Body of pancreas (tissue), 4 donors: ENCODE results near the gene FGF1.

Experiments
- POLR2A ChIP-seq, 3 donors: fragments of 450-650 bp; IDR thresholded peaks; one replicate each; pipeline ENCODE4 v1.6.1; 2016; ENCODE audit warnings: antibody characterized with exemption in 3 of 3, mild to moderate bottlenecking in 2 of 3
- TF ChIP-seq, protein P1 (sequence below), 7 experiments: fragments of 450-650 bp in 4 of 7; fragments of 200-600 bp in 3 of 7; sonication (generic) in 3 of 7; IDR thresholded peaks; one replicate each; pipeline ENCODE4 v1.5.1; 2016 to 2019; ENCODE audit warnings: antibody characterized with exemption in 7 of 7

DNA sequence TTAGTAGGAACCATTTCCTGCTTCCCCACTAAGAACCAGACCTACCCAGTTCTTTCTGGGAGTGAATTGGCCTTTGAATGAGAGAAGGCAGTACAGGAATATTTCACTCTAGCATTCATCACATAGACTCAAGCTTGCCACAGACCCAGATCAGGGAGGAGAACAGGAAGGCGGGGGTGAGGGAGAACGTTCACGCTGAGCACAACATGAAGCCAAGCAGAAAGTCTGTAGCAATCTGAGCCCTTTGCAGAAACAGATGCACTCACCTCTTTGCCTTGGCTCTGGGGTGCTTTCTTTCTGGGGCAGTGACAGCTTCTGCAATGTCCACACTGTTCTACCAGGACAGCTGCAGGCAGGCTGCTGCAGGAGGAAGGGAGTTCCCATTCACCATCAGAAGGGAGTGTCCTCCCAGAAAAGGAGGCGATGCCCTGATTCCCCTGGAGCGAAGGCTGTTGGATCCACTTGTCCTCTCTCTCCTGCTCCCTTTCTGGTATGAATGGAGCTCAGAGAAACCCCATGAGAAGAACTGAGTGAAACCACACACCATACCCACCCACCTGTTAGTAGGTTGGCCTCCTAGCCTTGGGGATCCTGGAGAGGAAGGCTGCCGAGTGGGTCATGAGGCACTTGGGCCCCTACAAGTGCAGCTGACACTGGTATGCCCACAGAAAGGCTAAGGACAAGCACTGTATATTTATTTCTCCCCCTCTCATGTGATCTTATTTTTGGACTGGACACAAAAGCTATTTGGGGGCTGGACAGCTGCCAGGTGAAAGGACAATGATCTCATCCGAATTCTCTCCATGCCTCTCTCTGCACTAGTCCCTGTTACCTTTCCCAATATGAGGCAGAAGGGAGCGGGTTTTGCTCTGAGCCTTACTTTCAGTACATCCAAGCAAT, 11.7 kb upstream of the FGF1 start:
- TF ChIP-seq, protein P1, sequence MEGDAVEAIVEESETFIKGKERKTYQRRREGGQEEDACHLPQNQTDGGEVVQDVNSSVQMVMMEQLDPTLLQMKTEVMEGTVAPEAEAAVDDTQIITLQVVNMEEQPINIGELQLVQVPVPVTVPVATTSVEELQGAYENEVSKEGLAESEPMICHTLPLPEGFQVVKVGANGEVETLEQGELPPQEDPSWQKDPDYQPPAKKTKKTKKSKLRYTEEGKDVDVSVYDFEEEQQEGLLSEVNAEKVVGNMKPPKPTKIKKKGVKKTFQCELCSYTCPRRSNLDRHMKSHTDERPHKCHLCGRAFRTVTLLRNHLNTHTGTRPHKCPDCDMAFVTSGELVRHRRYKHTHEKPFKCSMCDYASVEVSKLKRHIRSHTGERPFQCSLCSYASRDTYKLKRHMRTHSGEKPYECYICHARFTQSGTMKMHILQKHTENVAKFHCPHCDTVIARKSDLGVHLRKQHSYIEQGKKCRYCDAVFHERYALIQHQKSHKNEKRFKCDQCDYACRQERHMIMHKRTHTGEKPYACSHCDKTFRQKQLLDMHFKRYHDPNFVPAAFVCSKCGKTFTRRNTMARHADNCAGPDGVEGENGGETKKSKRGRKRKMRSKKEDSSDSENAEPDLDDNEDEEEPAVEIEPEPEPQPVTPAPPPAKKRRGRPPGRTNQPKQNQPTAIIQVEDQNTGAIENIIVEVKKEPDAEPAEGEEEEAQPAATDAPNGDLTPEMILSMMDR (IDR thresholded peaks at IDR 0.05), result no peak
- no peak for TF ChIP-seq POLR2A (IDR thresholded peaks at IDR 0.05)
